ENCODE measurements around the gene LRRC7.

GRCh38 chr1:69861641-69862040 lies 293.9 kb downstream of the LRRC7 start:
- TF ChIP-seq CTCF (IDR thresholded peaks at IDR 0.05; ENCODE audit: low read length) (no peak), EZH2phosphoT487 (IDR thresholded peaks at IDR 0.05; ENCODE audit: low read length) (no peak), EZH2 (optimal IDR thresholded peaks at IDR 0.05; ENCODE audit: low read depth, low read length) (no peak)
